GM12878 (cell line): ENCODE results near the gene MTCH2. TPM values are rescaled to one million over a fixed set of nuclear protein-coding genes. Genes with fewer than 3 reads are reported as not detected.

ENCODE experiments used
- ATAC-seq: fragments of 200-7000 bp; cut with Tn5 transposase; 3 replicates; pipeline ENCODE4 v1.9.1; 2020; ENCODE audit warnings: mild to moderate bottlenecking, moderate library complexity
- BruUV-seq: library from RNA; stranded (reverse); fragments of 400-500 nt; replicated peaks from 2 replicates; lab custom pipeline; 2021; lab: Mats Ljungman, UMichigan
- CTCF ChIA-PET: fragments of 300-600 bp; sonication (Branson Sonifier 250); formaldehyde crosslinking; extraction: SDS; loops from one replicate; lab custom pipeline; 2021; ENCODE audit warnings: inconsistent platforms; lab: Yijun Ruan, JAX
- POLR2A ChIA-PET: fragments of 350-600 bp; formaldehyde crosslinking; extraction: SDS; loops from one replicate; lab custom pipeline; 2021; ENCODE audit warnings: inconsistent platforms; lab: Charles Lee
- RAD21 ChIA-PET: fragments of 300-600 bp; sonication (Branson Sonifier 250); formaldehyde crosslinking; loops from one replicate; lab custom pipeline; 2023; ENCODE audit warnings: antibody characterized with exemption; ENCODE audit not compliant: unreplicated experiment; lab: Charles Lee
- SMC1A ChIA-PET: fragments of 300-600 bp; sonication (Branson Sonifier 250); formaldehyde crosslinking; loops from one replicate; lab custom pipeline; 2023; ENCODE audit not compliant: unreplicated experiment, uncharacterized antibody; lab: Charles Lee
- DNase-seq: peaks from one replicate; pipeline ENCODE4 v3.0.0-alpha.2; 2011; ENCODE audit warnings: low read depth, low spot score
- FAIRE-seq: peaks from 3 replicates; lab custom pipeline; 2011; peaks lifted over from hg19 to GRCh38; lab: Jason Lieb, UNC
- H2AFZ ChIP-seq: 2 replicates; pipeline ENCODE4 v1.6.0; 2011; ENCODE audit warnings: low read depth, low read length, control low read depth; ENCODE audit not compliant: control insufficient read depth
- H3K27ac ChIP-seq: 2 replicates; pipeline ENCODE4 v1.5.1; 2011; ENCODE audit warnings: control low read depth; ENCODE audit not compliant: control insufficient read depth, insufficient read depth
- H3K27me3 ChIP-seq, 2 experiments: replicated peaks in 1 of 2; 2 replicates each; pipeline versions ENCODE4 v1.6.0 to v1.6.1; 2011; ENCODE audit warnings: low read length in 1 of 2; ENCODE audit not compliant: control insufficient read depth in 2 of 2, insufficient read depth in 2 of 2
- H3K36me3 ChIP-seq, 2 experiments: 2 replicates each; pipeline ENCODE4 v1.5.1; 2011; ENCODE audit warnings: low read length in 1 of 2; ENCODE audit not compliant: control insufficient read depth in 2 of 2, insufficient read depth in 2 of 2
- H3K4me1 ChIP-seq: 2 replicates; pipeline ENCODE4 v1.6.1; 2011; ENCODE audit warnings: mild to moderate bottlenecking, low read length, moderate library complexity, mixed read lengths; ENCODE audit not compliant: control insufficient read depth, insufficient read depth
- H3K4me2 ChIP-seq: 2 replicates; pipeline ENCODE4 v1.6.0; 2011; ENCODE audit warnings: control low read depth; ENCODE audit not compliant: control insufficient read depth, insufficient read depth
- H3K4me3 ChIP-seq: fragments of 200-600 bp; sonication (generic); 2 replicates; pipeline ENCODE4 v1.5.1; 2016
- H3K79me2 ChIP-seq: 2 replicates; pipeline ENCODE4 v1.6.0; 2011; ENCODE audit warnings: low read length; ENCODE audit not compliant: control insufficient read depth, insufficient read depth
- H3K9ac ChIP-seq: 2 replicates; pipeline ENCODE4 v1.8.0; 2011; ENCODE audit warnings: low read length, control low read depth, mixed read lengths; ENCODE audit not compliant: control insufficient read depth, insufficient read depth
- H3K9me3 ChIP-seq: replicated peaks from 3 replicates; pipeline ENCODE4 v1.5.1; 2011; ENCODE audit warnings: mild to moderate bottlenecking, low read length; ENCODE audit not compliant: control insufficient read depth, insufficient read depth
- H4K20me1 ChIP-seq: 2 replicates; pipeline ENCODE4 v1.6.0; 2011; ENCODE audit not compliant: control insufficient read depth, insufficient read depth
- ETV6 ChIP-seq, 2 experiments: fragments of 450-650 bp in 1 of 2; IDR thresholded peaks in 1 of 2; conservative IDR thresholded peaks in 1 of 2; 2 replicates each; pipeline ENCODE4 v1.6.1; 2014; ENCODE audit warnings: antibody characterized with exemption in 1 of 2, borderline replicate concordance in 1 of 2, low read depth in 1 of 2, mild to moderate bottlenecking in 1 of 2, moderate library complexity in 1 of 2
- HDGF ChIP-seq: fragments of 450-650 bp; IDR thresholded peaks from 2 replicates; pipeline ENCODE4 v1.6.1; 2016; ENCODE audit warnings: antibody characterized with exemption
- POLR2AphosphoS5 ChIP-seq: IDR thresholded peaks from 2 replicates; pipeline ENCODE4 v1.6.1; 2011; ENCODE audit warnings: mild to moderate bottlenecking, low read length, inconsistent platforms
- RUNX3 ChIP-seq: IDR thresholded peaks from 2 replicates; pipeline ENCODE4 v1.6.1; 2012; ENCODE audit warnings: low read length, inconsistent platforms
- SIN3A ChIP-seq: IDR thresholded peaks from 2 replicates; pipeline ENCODE4 v1.6.1; 2012; ENCODE audit warnings: low read depth, low read length, improper control_type of control experiment
- SPI1 ChIP-seq: IDR thresholded peaks from 2 replicates; pipeline ENCODE4 v1.6.1; 2011; ENCODE audit warnings: low read depth, mild to moderate bottlenecking, low read length, moderate library complexity, borderline replicate concordance; ENCODE audit not compliant: insufficient read depth
- ZBED1 ChIP-seq: IDR thresholded peaks from 2 replicates; pipeline ENCODE4 v1.6.1; 2016; ENCODE audit warnings: borderline replicate concordance
- ZBTB33 ChIP-seq: fragments of 450-650 bp; IDR thresholded peaks from 2 replicates; pipeline ENCODE4 v1.6.1; 2017; ENCODE audit warnings: mild to moderate bottlenecking
- WGBS: methylation state at CpG from one replicate; pipeline ENCODE4 v1.1.6; 2016; ENCODE audit warnings: low lambda C conversion rate; ENCODE audit not compliant: insufficient replicate concordance, insufficient coverage; ENCODE audit errors: missing lambda C conversion rate; 5-methylcytosine and 5-hydroxymethylcytosine counted together
- in situ Hi-C: fragments of 300-500 bp; cut with MboI; formaldehyde crosslinking; loops from 9 replicates; pipeline ENCODE4 v1.14.3; 2018; ENCODE audit warnings: mixed read lengths
- intact Hi-C: fragments of 100-400 bp; cut with micrococcal nuclease; formaldehyde crosslinking; loops from one replicate; pipeline ENCODE4 v1.14.2; 2022; ENCODE audit not compliant: unreplicated experiment
- polyA plus RNA-seq, 11 experiments: library from polyadenylated mRNA; depleted of rRNA in 4 of 11; unstranded in 6 of 11; stranded (reverse) in 5 of 11; fragments of >200 nt; fragmentation: Nextera tagmentation in 4 of 11; fragmentation: Illumina TruSeq in 1 of 11; extraction: Ambion mirVana in 4 of 11; extraction: Trizol in 1 of 11; gene quantifications; 1 replicate in 1 of 11; 2 replicates in 10 of 11; pipeline versions ENCODE4 v1.2.1 to v1.2.3, GENCODE V29; 2011 to 2016; ENCODE audit warnings: inconsistent platforms in 2 of 11, missing spikeins in 2 of 11, low read depth in 1 of 11
- total RNA-seq, 4 experiments: library from RNA; depleted of rRNA in 3 of 4; stranded (reverse); fragments of >200 nt in 3 of 4; fragmentation: Illumina TruSeq in 1 of 4; extraction: Trizol in 1 of 4; gene quantifications; 2 replicates each; pipeline versions ENCODE4 v1.2.1 to v1.2.3, GENCODE V29; 2013 to 2021

The MTCH2 gene
- total and polyA plus RNA-seq, 10 of the 15 experiments (the other 5 are each of a cell fraction or from before 2014, with no cell fraction given) = 72.4 to 341 (median 144) TPM

GRCh38 chr11:47661245-47661644, 18.9 kb upstream of the MTCH2 start:
- no peak overlapping the region for H3K27ac ChIP-seq
- CTCF ChIA-PET = no interaction called here
- no peaks in the 10 kb centered on the region for H3K79me2 ChIP-seq
- H4K20me1 ChIP-seq = no peaks in the 10 kb centered on the region
- DNase-seq = no peak
- no peaks in the 10 kb centered on the region for H3K4me1 ChIP-seq
- FAIRE-seq = no peak
- no TSS peak for BruUV-seq
- H3K9me3 ChIP-seq = no peaks in the 10 kb centered on the region
- no peak overlapping the region for H2AFZ ChIP-seq
- H3K27me3 ChIP-seq = no peaks in the 10 kb centered on the region
- WGBS = 98% methylated on average over 2 of the region's 2 CpGs
- H3K4me3 ChIP-seq = no peak overlapping the region
- in situ Hi-C loops = no loop called here
- POLR2A ChIA-PET = no interaction called here
- no peak overlapping the region for H3K9ac ChIP-seq
- no peak overlapping the region for H3K4me2 ChIP-seq
- SMC1A ChIA-PET = no interaction called here
- no peak for ATAC-seq
- TF ChIP-seq RUNX3 (no peak), ETV6 (conservative IDR thresholded peaks at IDR 0.05 in 1 of 2, IDR thresholded peaks at IDR 0.05 in 1 of 2; ENCODE audit: borderline replicate concordance in 1 of 2, low read depth in 1 of 2) (no peak), SPI1 (no peak), HDGF (no peak), ZBTB33 (no peak), ZBED1 (no peak), POLR2AphosphoS5 (no peak), SIN3A (no peak)
- RAD21 ChIA-PET = no interaction called here
- intact Hi-C loops = no loop called here
- H3K36me3 ChIP-seq = no peaks in the 10 kb centered on the region
